ENCODE measurements around the gene PIK3CB.

GRCh38 chr3:138803006-138803653 is 31.6 kb downstream of the PIK3CB start:
- TF ChIP-seq POLR2A (IDR thresholded peaks at IDR 0.05; ENCODE audit: low read length) = no peak
- TF ChIP-seq GATA1 (IDR thresholded peaks at IDR 0.05; ENCODE audit: low read depth, low read length) = no peak
